H1 (cell line): ENCODE measurements around the gene PLEKHG5. TPM values are rescaled to one million over a fixed set of nuclear protein-coding genes. Genes with fewer than 3 reads are reported as not detected.

Source experiments
- CTCF ChIA-PET: fragments of 300-600 bp; sonication (Branson Sonifier 250); formaldehyde crosslinking; loops from one replicate; lab custom pipeline; 2021; ENCODE audit not compliant: partially characterized antibody; lab: Charles Lee
- POLR2A ChIA-PET: fragments of 300-600 bp; sonication (Branson Sonifier 250); formaldehyde crosslinking; loops from one replicate; lab custom pipeline; 2021; ENCODE audit warnings: inconsistent platforms; ENCODE audit not compliant: partially characterized antibody; lab: Charles Lee
- DNase-seq, 2 experiments: peaks; one replicate each; pipeline versions ENCODE4 v3.0.0 to v3.0.0-alpha.2; 2010 to 2022; ENCODE audit warnings: low spot score in 2 of 2, low read depth in 1 of 2, mixed read lengths in 1 of 2
- FAIRE-seq: peaks from 2 replicates; lab custom pipeline; 2011; peaks lifted over from hg19 to GRCh38; lab: Jason Lieb, UNC
- H2AFZ ChIP-seq: 2 replicates; pipeline ENCODE4 v1.8.1; 2012; ENCODE audit warnings: low read length, inconsistent platforms
- H2AK5ac ChIP-seq: 2 replicates; pipeline ENCODE4 v1.6.1; 2013; ENCODE audit warnings: low read depth, low read length
- H2BK120ac ChIP-seq: replicated peaks from 2 replicates; pipeline ENCODE3; 2013; ENCODE audit warnings: low read depth, low read length, inconsistent platforms
- H2BK12ac ChIP-seq: 2 replicates; pipeline ENCODE4 v1.6.1; 2013; ENCODE audit warnings: low read depth, low read length
- H2BK15ac ChIP-seq: 2 replicates; pipeline ENCODE4 v1.6.1; 2013; ENCODE audit warnings: low read length
- H2BK20ac ChIP-seq: 2 replicates; pipeline ENCODE4 v1.6.1; 2013; ENCODE audit warnings: low read length
- H2BK5ac ChIP-seq: 2 replicates; pipeline ENCODE4 v1.6.1; 2013; ENCODE audit warnings: low read depth, low read length
- H3K14ac ChIP-seq: 2 replicates; pipeline ENCODE4 v1.6.1; 2013; ENCODE audit warnings: inconsistent platforms; ENCODE audit not compliant: insufficient read length
- H3K18ac ChIP-seq: 2 replicates; pipeline ENCODE4 v1.6.1; 2013; ENCODE audit warnings: low read length; ENCODE audit errors: extremely low read depth
- H3K23ac ChIP-seq: 2 replicates; pipeline ENCODE4 v1.6.1; 2013; ENCODE audit warnings: inconsistent platforms; ENCODE audit not compliant: insufficient read length
- H3K23me2 ChIP-seq: 2 replicates; pipeline ENCODE4 v1.6.1; 2013; ENCODE audit warnings: low read depth, low read length
- H3K27ac ChIP-seq: 2 replicates; pipeline ENCODE4 v1.6.1; 2011; ENCODE audit warnings: low read depth, low read length, inconsistent platforms
- H3K27me3 ChIP-seq, 4 experiments: replicated peaks in 1 of 4; 1 replicate in 1 of 4; 2 replicates in 3 of 4; pipeline versions ENCODE4 v1.6.1 to v1.8.1; 2011 to 2013; ENCODE audit warnings: low read length in 3 of 4, mild to moderate bottlenecking in 3 of 4, inconsistent platforms in 2 of 4, mixed read lengths in 2 of 4, moderate library complexity in 1 of 4; ENCODE audit not compliant: control insufficient read depth in 3 of 4, insufficient read depth in 3 of 4; ENCODE audit errors: extremely low read depth in 1 of 4
- H3K36me3 ChIP-seq, 4 experiments: 2 replicates each; pipeline versions ENCODE4 v1.6.1 to v1.8.1; 2011 to 2013; ENCODE audit warnings: mild to moderate bottlenecking in 4 of 4, low read length in 3 of 4, moderate library complexity in 2 of 4, control low read depth in 1 of 4, inconsistent platforms in 1 of 4; ENCODE audit not compliant: insufficient read depth in 4 of 4, control insufficient read depth in 2 of 4
- H3K4ac ChIP-seq: replicated peaks from 2 replicates; pipeline ENCODE3; 2013; ENCODE audit warnings: low read length, low read depth, mixed read lengths, inconsistent platforms; ENCODE audit not compliant: insufficient read length
- H3K4me1 ChIP-seq, 4 experiments: replicated peaks in 1 of 4; 1 replicate in 1 of 4; 2 replicates in 3 of 4; pipeline versions ENCODE4 v1.6.1 to v1.8.1; 2011 to 2013; ENCODE audit warnings: low read length in 3 of 4, inconsistent platforms in 2 of 4, mixed read lengths in 1 of 4; ENCODE audit not compliant: insufficient read depth in 4 of 4, control insufficient read depth in 3 of 4
- H3K4me2 ChIP-seq, 2 experiments: 2 replicates each; pipeline versions ENCODE4 v1.6.1 to v1.8.1; 2011 to 2013; ENCODE audit warnings: low read depth in 2 of 2, low read length in 2 of 2, control low read depth in 1 of 2, inconsistent platforms in 1 of 2, mild to moderate bottlenecking in 1 of 2; ENCODE audit not compliant: insufficient read depth in 1 of 2
- H3K4me3 ChIP-seq, 4 experiments: fragments of 200-600, 300-600 bp in 1 of 4; sonication (generic), shearing (Covaris generic), sonication (Bioruptor Twin) in 1 of 4; 2 replicates each; pipeline versions ENCODE4 v1.5.1 to v1.8.1; 2011 to 2016; ENCODE audit warnings: low read length in 4 of 4, low read depth in 3 of 4, control low read depth in 2 of 4, inconsistent platforms in 2 of 4, mild to moderate bottlenecking in 2 of 4, mixed read lengths in 1 of 4, moderate library complexity in 1 of 4; ENCODE audit not compliant: insufficient read depth in 2 of 4; ENCODE audit errors: extremely low read depth in 1 of 4
- H3K56ac ChIP-seq: replicated peaks from 2 replicates; pipeline ENCODE3; 2013; ENCODE audit warnings: low read depth, mild to moderate bottlenecking, mixed read lengths, low read length, inconsistent platforms; ENCODE audit not compliant: insufficient read length
- H3K79me1 ChIP-seq: 2 replicates; pipeline ENCODE4 v1.6.1; 2013; ENCODE audit warnings: low read depth, low read length, control low read depth
- H3K79me2 ChIP-seq, 2 experiments: 2 replicates each; pipeline versions ENCODE4 v1.6.1 to v1.8.1; 2012 to 2013; ENCODE audit warnings: low read length in 2 of 2, mild to moderate bottlenecking in 2 of 2, inconsistent platforms in 1 of 2; ENCODE audit not compliant: insufficient read depth in 2 of 2, control insufficient read depth in 1 of 2
- H3K9ac ChIP-seq, 4 experiments: replicated peaks in 1 of 4; 1 replicate in 1 of 4; 2 replicates in 3 of 4; pipeline versions ENCODE4 v1.6.1 to v1.8.1; 2011 to 2013; ENCODE audit warnings: low read depth in 3 of 4, low read length in 3 of 4, control low read depth in 2 of 4, mild to moderate bottlenecking in 2 of 4, moderate library complexity in 2 of 4, inconsistent platforms in 1 of 4; ENCODE audit errors: extremely low read depth in 1 of 4
- H3K9me3 ChIP-seq, 2 experiments: 2 replicates each; pipeline versions ENCODE4 v1.6.1 to v1.8.1; 2012 to 2013; ENCODE audit warnings: mild to moderate bottlenecking in 2 of 2, moderate library complexity in 2 of 2, control low read depth in 1 of 2, inconsistent platforms in 1 of 2, low read depth in 1 of 2, low read length in 1 of 2, mixed read lengths in 1 of 2; ENCODE audit not compliant: insufficient read depth in 2 of 2
- H4K20me1 ChIP-seq, 2 experiments: replicated peaks in 1 of 2; 2 replicates each; pipeline versions ENCODE3 to v1.8.1; 2011 to 2013; ENCODE audit warnings: inconsistent platforms in 2 of 2, low read length in 2 of 2, mild to moderate bottlenecking in 1 of 2; ENCODE audit not compliant: insufficient read depth in 2 of 2, control insufficient read depth in 1 of 2
- H4K5ac ChIP-seq: 2 replicates; pipeline ENCODE4 v1.6.1; 2013; ENCODE audit warnings: low read length, low read depth, mixed read lengths, inconsistent platforms; ENCODE audit not compliant: insufficient read length
- H4K8ac ChIP-seq: 2 replicates; pipeline ENCODE4 v1.8.0; 2013; ENCODE audit warnings: mild to moderate bottlenecking, moderate library complexity, low read length, inconsistent platforms; ENCODE audit not compliant: insufficient read depth; ENCODE audit errors: extremely low read depth
- H4K91ac ChIP-seq: replicated peaks from 2 replicates; pipeline ENCODE3; 2013; ENCODE audit warnings: low read length, mixed read lengths, inconsistent platforms; ENCODE audit not compliant: insufficient read length
- BRCA1 ChIP-seq: IDR thresholded peaks from 2 replicates; pipeline ENCODE4 v1.6.1; 2012; ENCODE audit warnings: low read depth, low read length, improper control_type of control experiment
- KDM5A ChIP-seq: fragments of 200-600 bp; IDR thresholded peaks from 2 replicates; pipeline ENCODE4 v1.7.1; 2012; ENCODE audit warnings: mild to moderate bottlenecking, low read length, inconsistent platforms, mixed read lengths
- WGBS, 2 experiments: shearing (Covaris generic) in 1 of 2; methylation state at CpG; one replicate each; pipeline versions ENCODE4 v1.1.6 to v1.1.7; 2013 to 2015; ENCODE audit warnings: low lambda C conversion rate in 2 of 2, mixed read lengths in 2 of 2, inconsistent platforms in 1 of 2, low coverage in 1 of 2, missing lambda C conversion rate in 1 of 2; ENCODE audit not compliant: insufficient replicate concordance in 2 of 2, insufficient coverage in 1 of 2, insufficient read length in 1 of 2; ENCODE audit errors: extremely low coverage in 1 of 2, missing lambda C conversion rate in 1 of 2; 5-methylcytosine and 5-hydroxymethylcytosine counted together
- polyA plus RNA-seq, 7 experiments: library from polyadenylated mRNA; depleted of rRNA in 3 of 7; stranded (reverse) in 5 of 7; unstranded in 2 of 7; fragments of >200 nt in 5 of 7; fragments of 200-250 nt in 2 of 7; gene quantifications; 1 replicate in 5 of 7; 2 replicates in 1 of 7; 4 replicates in 1 of 7; pipeline versions ENCODE4 v1.2.1 to v1.2.3, GENCODE V29; 2011 to 2013; ENCODE audit warnings: missing spikeins in 2 of 7, mixed read lengths in 2 of 7
- total RNA-seq: library from RNA; stranded (reverse); fragmentation: NEBNext Ultra II Directional; extraction: Animal tissue kit (Norgen Biotek cat#: 25700); gene quantifications from 2 replicates; pipeline ENCODE4 v1.2.1, GENCODE V29; 2021

Gene PLEKHG5
- total and polyA plus RNA-seq, 2 of the 8 experiments (the other 6 are each of a cell fraction or from before 2014, with no cell fraction given), result 10.4 to 13.8 TPM

- FAIRE-seq (no peak), DNase-seq (no peak)
- TF ChIP-seq KDM5A, result no peak
- TF ChIP-seq BRCA1, result no peak
- H3K4ac ChIP-seq, result no peak overlapping the region
- WGBS, 2 experiments, result 89% methylated on average over 8 of the region's 10 CpGs; no CpG with 5 or more reads in 1 of the 2 experiments
- peaks cover 6% of the 10 kb centered on the region; the same call in 1 of the 2 replicates for H3K23me2 ChIP-seq
- ChIA-PET CTCF (interaction anchor here (1.0 to 2.9 kb wide), 7 partner anchors 9 to 188 kb away, joined by 3 to 42 read pairs (median 5); no protein-coding TSS in a partner anchor), POLR2A (interaction anchor here (1.1 to 1.2 kb wide), 2 partner anchors 8 to 11 kb away, joined by 3 read pairs; no protein-coding TSS in a partner anchor)
- H3K27ac ChIP-seq, result no peak overlapping the region
- no peaks in the 10 kb centered on the region for H3K79me2 ChIP-seq
- H3K4me2 ChIP-seq, result no peak overlapping the region
- no peak overlapping the region for H3K4me3 ChIP-seq
- H4K8ac ChIP-seq, result no peak overlapping the region
- H4K91ac ChIP-seq, result no peak overlapping the region
- H2BK12ac ChIP-seq, result no peak overlapping the region
- peaks cover 0 to 5% (median 0%) of the 10 kb centered on the region in 4 experiments; a peak in 1 of 8 replicates for H3K36me3 ChIP-seq
- no peak overlapping the region for H2BK20ac ChIP-seq
- peaks cover 0 to 22% (median 9%) of the 10 kb centered on the region in 4 experiments; a peak in 5 of 7 replicates for H3K4me1 ChIP-seq
- no peaks in the 10 kb centered on the region for H3K79me1 ChIP-seq
- H2BK120ac ChIP-seq, result no peak overlapping the region
- H2BK15ac ChIP-seq, result no peak overlapping the region
- no peaks in the 10 kb centered on the region for H3K9me3 ChIP-seq
- no peak overlapping the region for H3K23ac ChIP-seq
- H4K5ac ChIP-seq, result no peak overlapping the region
- H2AK5ac ChIP-seq, result no peak overlapping the region
- H3K18ac ChIP-seq, result no peak overlapping the region
- no peak overlapping the region for H3K9ac ChIP-seq
- H3K27me3 ChIP-seq, result peaks cover 31 to 52% (median 44%) of the 10 kb centered on the region in 4 experiments
- H3K14ac ChIP-seq, result no peak overlapping the region
- no peak overlapping the region for H3K56ac ChIP-seq
- no peak overlapping the region for H2BK5ac ChIP-seq
- H2AFZ ChIP-seq, result no peak overlapping the region
- peaks cover 0 to 7% of the 10 kb centered on the region in 2 experiments for H4K20me1 ChIP-seq
These were observed 64.5 kb downstream of the PLEKHG5 start for GRCh38 chr1:6426972-6427350.
